C4-2B (cell line): ENCODE data around the gene SLC6A12.

Experiments
- CTCF ChIP-seq: fragments of 450-650 bp; conservative IDR thresholded peaks from 2 replicates; pipeline ENCODE4 v1.5.1; 2017; ENCODE audit warnings: mild to moderate bottlenecking
- ZFX ChIP-seq: fragments of 450-650 bp; IDR thresholded peaks from 2 replicates; pipeline ENCODE4 v1.6.1; 2017

- TF ChIP-seq CTCF (no peak), ZFX (no peak)
Observed at GRCh38 chr12:212415-212714, 1.6 kb downstream of the SLC6A12 start.
